Ovary (tissue), 9 donors: ENCODE results near the gene TBX21. TPM values are rescaled to one million over a fixed set of nuclear protein-coding genes. Genes with fewer than 3 reads are reported as not detected.
"Not testable (repeated sequence)": the region's sequence is repeated elsewhere in the genome, so short reads cannot be mapped to it uniquely, and the experiment has no call there.

Experiments used
- DNase-seq, 5 donors: peaks; one replicate each; pipeline ENCODE4 v3.0.0-alpha.2; 2019 to 2020
- H3K27ac ChIP-seq, 2 donors: fragments of 200-600 bp; one replicate each; pipeline versions ENCODE4 v1.5.1 to v1.8.0; 2019 to 2022
- H3K27me3 ChIP-seq: fragments of 200-600 bp; one replicate; pipeline ENCODE4 v1.8.0; 2022
- H3K36me3 ChIP-seq: fragments of 200-600 bp; sonication (generic); one replicate; pipeline ENCODE4 v1.5.1; 2019
- H3K4me1 ChIP-seq: one replicate; pipeline ENCODE4 v1.8.1; 2013; ENCODE audit warnings: mild to moderate bottlenecking, moderate library complexity; ENCODE audit not compliant: insufficient read depth
- H3K4me3 ChIP-seq: fragments of 200-600 bp; sonication (generic); one replicate; pipeline ENCODE4 v1.5.1; 2017
- H3K9me3 ChIP-seq, 2 donors: fragments of 200-600 bp in 1 of 2; sonication (generic) in 1 of 2; one replicate each; pipeline versions ENCODE4 v1.5.1 to v1.8.1; 2013 to 2019; ENCODE audit warnings: mild to moderate bottlenecking in 1 of 2, moderate library complexity in 1 of 2
- CTCF ChIP-seq, 3 donors: fragments of 450-650 bp in 2 of 3; fragments of 200-600 bp in 1 of 3; IDR thresholded peaks; one replicate each; pipeline versions ENCODE4 v1.5.1 to v1.8.0; 2016 to 2022; ENCODE audit warnings: antibody characterized with exemption in 3 of 3, mild to moderate bottlenecking in 1 of 3
- EP300 ChIP-seq: sonication (generic); formaldehyde crosslinking; IDR thresholded peaks from one replicate; pipeline ENCODE4 v1.6.1; 2017; ENCODE audit warnings: antibody characterized with exemption
- POLR2A ChIP-seq: fragments of 450-650 bp; IDR thresholded peaks from one replicate; pipeline ENCODE4 v1.6.1; 2017; ENCODE audit warnings: antibody characterized with exemption, mild to moderate bottlenecking, moderate library complexity
- WGBS, 3 donors: extraction: QIAGEN DNeasy Blood & Tissue Kit in 1 of 3; methylation state at CpG; one replicate each; pipeline versions ENCODE4 v1.1.5 to v1.1.7; 2013 to 2017; 5-methylcytosine and 5-hydroxymethylcytosine counted together
- intact Hi-C, 4 donors: fragments of 100-400 bp; cut with DNase I; formaldehyde crosslinking; loops; one replicate each; pipeline versions ENCODE4 v1.11.0 to v1.15.1; 2022 to 2023
- polyA plus RNA-seq, 2 donors: library from polyadenylated mRNA; stranded (reverse); fragments of 200-250 nt in 1 of 2; fragments of 350-450 nt in 1 of 2; fragmentation: Illumina TruSeq in 1 of 2; extraction: RNeasy Lipid Tissue Mini Kit (QIAGEN cat#74804) in 1 of 2; gene quantifications; one replicate each; pipeline ENCODE4 v1.2.3, GENCODE V29; 2013 to 2014
- total RNA-seq, 7 donors: library from RNA; depleted of rRNA in 2 of 7; stranded (reverse); fragments of >200 nt in 2 of 7; fragmentation: NEBNext Ultra II Directional in 3 of 7; extraction: Animal tissue kit (Norgen Biotek cat#: 25700) in 3 of 7; gene quantifications; one replicate each; pipeline versions ENCODE4 v1.1.0 to v1.2.4, GENCODE V29; 2016 to 2023
- donor health status: DM: no; HTN: no; CAD: no; lungs with moderate emphysema.
- donor health status: DM: no; HTN: no; CAD: no.
- donor health status: Bipolar disorder and iron deficiency.
- donor health status: DM: yes; HTN: yes; CAD: no.
- donor health status: DM: no; HTN: no; CAD: no.
- donor health status: DM: yes; HTN: yes; CAD: no.

The TBX21 gene
- total and polyA plus RNA-seq, 9 donors = 0.12 to 1.4 (median 0.33) TPM; not detected in 1

GRCh38 chr17:47760409-47761140 is 27.5 kb downstream of the TBX21 start:
- H3K27ac ChIP-seq = no peak overlapping the region
- no peaks in the 10 kb centered on the region for H3K27me3 ChIP-seq
- no peaks in the 10 kb centered on the region for H3K4me1 ChIP-seq
- WGBS, 3 donors = 64 to 70% (median 65%) methylated on average over 5 of the region's 5 CpGs
- intact Hi-C loops = no loop called here
- no peak overlapping the region for H3K4me3 ChIP-seq
- no peaks in the 10 kb centered on the region for H3K9me3 ChIP-seq
- no peaks in the 10 kb centered on the region for H3K36me3 ChIP-seq
- TF ChIP-seq EP300 (no peak), POLR2A (no peak), CTCF (IDR thresholded peaks at IDR 0.05) (no peak)
- DNase-seq = no peak

GRCh38 chr17:47762728-47763127 is 29.7 kb downstream of the TBX21 start:
- Histone ChIP-seq H3K4me1 (no peaks in the 10 kb centered on the region), H3K9me3 (no peaks in the 10 kb centered on the region), H3K27me3 (no peaks in the 10 kb centered on the region), H3K36me3 (no peaks in the 10 kb centered on the region), H3K4me3 (no peak overlapping the region), H3K27ac (no peak overlapping the region)
- WGBS, 3 donors = 77 to 96% (median 81%) methylated on average over 2 of the region's 2 CpGs
- DNase-seq = no peak
- intact Hi-C loops = no loop called here
- TF ChIP-seq EP300 = no peak
- TF ChIP-seq CTCF (IDR thresholded peaks at IDR 0.05) = no peak
- no peak for TF ChIP-seq POLR2A

GRCh38 chr17:47763913-47764582 is 31.0 kb downstream of the TBX21 start:
- WGBS, 3 donors = 64 to 87% (median 82%) methylated on average over 3 of the region's 3 CpGs
- no peak for TF ChIP-seq EP300

GRCh38 chr17:47773649-47774048 is 40.6 kb downstream of the TBX21 start:
- H3K27ac ChIP-seq, DNase-seq, H3K27me3 ChIP-seq, H3K9me3 ChIP-seq, H3K4me1 ChIP-seq, H3K36me3 ChIP-seq, intact Hi-C loops, H3K4me3 ChIP-seq: not testable (repeated sequence)
- 88 to 91% (median 90%) methylated on average over 9 of the region's 9 CpGs for WGBS, 3 donors

More at GRCh38 chr17:47763913-47764582, 31.0 kb downstream of the TBX21 start:
- H3K4me3 ChIP-seq = no peak overlapping the region
- no peaks in the 10 kb centered on the region for H3K9me3 ChIP-seq
- DNase-seq = no peak
- no peak overlapping the region for H3K27ac ChIP-seq
- intact Hi-C loops = no loop called here
- H3K36me3 ChIP-seq = no peaks in the 10 kb centered on the region
- no peaks in the 10 kb centered on the region for H3K27me3 ChIP-seq
- no peaks in the 10 kb centered on the region for H3K4me1 ChIP-seq

- intact Hi-C loops = no loop called here
- DNase-seq = no peak
- WGBS, 3 donors = 68 to 73% (median 69%) methylated on average over 4 of the region's 4 CpGs
- no peak overlapping the region for H3K4me3 ChIP-seq
- peaks cover 0 to 8% of the 10 kb centered on the region in 2 donors for H3K9me3 ChIP-seq
- H3K36me3 ChIP-seq = no peaks in the 10 kb centered on the region
- H3K27ac ChIP-seq = no peak overlapping the region
- H3K4me1 ChIP-seq = no peaks in the 10 kb centered on the region
- no peaks in the 10 kb centered on the region for H3K27me3 ChIP-seq
- TF ChIP-seq POLR2A (no peak), CTCF (IDR thresholded peaks at IDR 0.05) (no peak), EP300 (no peak)
Measured at GRCh38 chr17:47774331-47774730, 41.3 kb downstream of the TBX21 start.
